Measurements from ENCODE around the gene ZNF648.
"Not testable (repeated sequence)": the region's sequence is repeated elsewhere in the genome, so short reads cannot be mapped to it uniquely, and the experiment has no call there.

DNA sequence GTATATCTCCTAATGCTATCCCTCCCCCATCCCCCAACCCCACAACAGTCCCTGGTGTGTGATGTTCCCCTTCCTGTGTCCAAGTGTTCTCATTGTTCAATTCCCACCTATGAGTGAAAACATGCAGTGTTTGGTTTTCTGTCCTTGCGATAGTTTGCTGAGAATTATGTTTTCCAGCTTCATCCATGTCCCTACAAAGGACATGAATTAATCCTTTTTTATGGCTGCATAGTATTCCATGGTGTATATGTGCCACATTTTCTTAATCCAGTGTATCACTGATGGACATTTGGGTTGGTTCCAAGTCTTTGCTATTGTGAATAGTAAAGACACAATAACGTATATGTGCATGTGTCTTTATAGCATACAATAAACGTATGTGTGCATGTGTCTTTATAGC, 56.1 kb downstream of the ZNF648 start:
- not testable (repeated sequence) for TF ChIP-seq EZH2 (IDR thresholded peaks at IDR 0.05; ENCODE audit: borderline replicate concordance, low read length)
- TF ChIP-seq, protein P1, sequence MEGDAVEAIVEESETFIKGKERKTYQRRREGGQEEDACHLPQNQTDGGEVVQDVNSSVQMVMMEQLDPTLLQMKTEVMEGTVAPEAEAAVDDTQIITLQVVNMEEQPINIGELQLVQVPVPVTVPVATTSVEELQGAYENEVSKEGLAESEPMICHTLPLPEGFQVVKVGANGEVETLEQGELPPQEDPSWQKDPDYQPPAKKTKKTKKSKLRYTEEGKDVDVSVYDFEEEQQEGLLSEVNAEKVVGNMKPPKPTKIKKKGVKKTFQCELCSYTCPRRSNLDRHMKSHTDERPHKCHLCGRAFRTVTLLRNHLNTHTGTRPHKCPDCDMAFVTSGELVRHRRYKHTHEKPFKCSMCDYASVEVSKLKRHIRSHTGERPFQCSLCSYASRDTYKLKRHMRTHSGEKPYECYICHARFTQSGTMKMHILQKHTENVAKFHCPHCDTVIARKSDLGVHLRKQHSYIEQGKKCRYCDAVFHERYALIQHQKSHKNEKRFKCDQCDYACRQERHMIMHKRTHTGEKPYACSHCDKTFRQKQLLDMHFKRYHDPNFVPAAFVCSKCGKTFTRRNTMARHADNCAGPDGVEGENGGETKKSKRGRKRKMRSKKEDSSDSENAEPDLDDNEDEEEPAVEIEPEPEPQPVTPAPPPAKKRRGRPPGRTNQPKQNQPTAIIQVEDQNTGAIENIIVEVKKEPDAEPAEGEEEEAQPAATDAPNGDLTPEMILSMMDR (conservative IDR thresholded peaks at IDR 0.05 in 1 of 2, IDR thresholded peaks at IDR 0.05 in 1 of 2; ENCODE audit: extremely low read depth in 1 of 2, insufficient read depth in 1 of 2, low read depth in 1 of 2, low read length in 2 of 2): not testable (repeated sequence)

Measured in mammary epithelial cell (primary cell).